ENCODE measurements around the gene OR13J1. TPM values are rescaled to one million over a fixed set of nuclear protein-coding genes. Genes with fewer than 3 reads are reported as not detected.
"Not testable (repeated sequence)": the region's sequence is repeated elsewhere in the genome, so short reads cannot be mapped to it uniquely, and the experiment has no call there.

OR13J1 gene
- polyA plus RNA-seq, 2 of the 4 experiments (the other 2 are of a cell fraction): not detected

- WGBS (ENCODE audit: missing lambda C conversion rate): 56% methylated on average over 3 of the region's 3 CpGs
- DNase-seq (ENCODE audit: low read depth in 1 of 2, low spot score in 1 of 2); POLR2A ChIA-PET; H3K4me2 ChIP-seq; FAIRE-seq; H3K4me3 ChIP-seq; H3K9me3 ChIP-seq; ATAC-seq; H3K4me1 ChIP-seq; H3K27ac ChIP-seq: not testable (repeated sequence)
- CTCF ChIA-PET: interaction anchor here (0.6 to 5.2 kb wide), 2 partner anchors 59 to 95 kb away, joined by 3 to 27 read pairs; no protein-coding TSS in a partner anchor
- peak; percentile 92 for TF ChIP-seq ZC3H11A (IDR thresholded peaks at IDR 0.05)
Measured at GRCh38 chr9:35884908-35885307, 14.7 kb upstream of the OR13J1 start.

- 49% methylated on average over 3 of the region's 3 CpGs for WGBS (ENCODE audit: missing lambda C conversion rate)
- peaks cover 4% of the 10 kb centered on the region; the same call in 1 of the 3 replicates for H3K4me1 ChIP-seq
- no peaks in the 10 kb centered on the region for H3K9me3 ChIP-seq
- TF ChIP-seq TP53 (CRISPR knock-in tag; IDR thresholded peaks at IDR 0.05) (no peak), PBX3 (IDR thresholded peaks at IDR 0.05) (no peak), MAX (IDR thresholded peaks at IDR 0.05) (no peak), ELK1 (IDR thresholded peaks at IDR 0.05; ENCODE audit: low read depth, low read length) (no peak), MAFK (IDR thresholded peaks at IDR 0.05; ENCODE audit: partially characterized antibody) (no peak), EP300 (IDR thresholded peaks at IDR 0.05) (no peak), HMGXB4 (CRISPR knock-in tag; IDR thresholded peaks at IDR 0.05; ENCODE audit: borderline replicate concordance) (no peak), CEBPB (IDR thresholded peaks at IDR 0.05) (no peak), HOXB13 (CRISPR knock-in tag; IDR thresholded peaks at IDR 0.05; ENCODE audit: low read depth) (no peak), HEYL (CRISPR knock-in tag; IDR thresholded peaks at IDR 0.05) (no peak), TFCP2L1 (CRISPR knock-in tag; IDR thresholded peaks at IDR 0.05) (no peak), ZNF302 (CRISPR knock-in tag; IDR thresholded peaks at IDR 0.05) (no peak), RAD21 (conservative IDR thresholded peaks at IDR 0.05 in 1 of 2, IDR thresholded peaks at IDR 0.05 in 1 of 2) (no peak), BCL3 (IDR thresholded peaks at IDR 0.05) (no peak), MAZ (IDR thresholded peaks at IDR 0.05; ENCODE audit: borderline replicate concordance, low read depth, low read length) (no peak), ESRRA (IDR thresholded peaks at IDR 0.05; ENCODE audit: borderline replicate concordance, low read length) (no peak), POLR2A (IDR thresholded peaks at IDR 0.05; ENCODE audit: low read length) (no peak), USF2 (IDR thresholded peaks at IDR 0.05) (no peak)
- ATAC-seq: no peak
- POLR2A ChIA-PET: interaction anchor here (1.3 kb wide), 1 partner anchor 93 kb away, joined by 4 read pairs; no protein-coding TSS in a partner anchor
- H3K4me2 ChIP-seq: no peak overlapping the region
- no peak overlapping the region for H3K4me3 ChIP-seq
- DNase-seq (ENCODE audit: low read depth in 1 of 2, low spot score in 1 of 2): no peak
- no peak for FAIRE-seq
- CTCF ChIA-PET: interaction anchor here (0.8 to 3.2 kb wide), 29 partner anchors 8 to 225 kb away, joined by 3 to 66 read pairs (median 10); partner anchors contain the start of genes CCDC107, GBA2, HINT2 and NPR2
- no peak overlapping the region for H3K27ac ChIP-seq
Measured at GRCh38 chr9:35882996-35883395, 12.8 kb upstream of the OR13J1 start.

Measured in A549 (cell line).